GM19043 (cell line): ENCODE data around the gene BORCS5.

ENCODE experiments used
- ATAC-seq: cut with Tn5 transposase; IDR thresholded peaks from one replicate; pipeline ENCODE4 v1.9.1; 2021; ENCODE audit warnings: low read depth; ENCODE audit not compliant: unreplicated experiment

Gene BORCS5

DNA sequence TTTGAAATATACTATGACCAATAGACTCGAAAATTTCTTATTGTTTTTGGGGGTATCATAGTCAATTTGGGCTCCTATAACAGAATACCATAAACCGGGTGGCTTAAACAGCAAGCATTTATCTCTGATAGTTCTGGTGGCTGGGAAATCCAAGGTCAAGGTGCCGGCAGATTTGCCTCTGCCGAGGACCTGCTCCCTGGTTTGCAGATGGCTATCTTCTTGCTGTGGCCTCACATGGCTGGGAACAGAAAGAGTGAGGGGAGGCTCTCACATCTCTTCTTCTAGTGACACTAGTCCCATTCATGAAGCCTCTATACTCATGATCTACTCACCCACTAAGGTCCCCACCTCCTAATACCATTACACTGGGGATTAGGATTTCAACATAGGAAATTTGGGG is 70.7 kb downstream of the BORCS5 start:
- no peak for ATAC-seq

GRCh38 chr12:12428047-12428446 is 71.2 kb downstream of the BORCS5 start:
- no peak for ATAC-seq

- no peak for ATAC-seq
These were observed 72.2 kb downstream of the BORCS5 start for GRCh38 chr12:12428961-12429657.

DNA sequence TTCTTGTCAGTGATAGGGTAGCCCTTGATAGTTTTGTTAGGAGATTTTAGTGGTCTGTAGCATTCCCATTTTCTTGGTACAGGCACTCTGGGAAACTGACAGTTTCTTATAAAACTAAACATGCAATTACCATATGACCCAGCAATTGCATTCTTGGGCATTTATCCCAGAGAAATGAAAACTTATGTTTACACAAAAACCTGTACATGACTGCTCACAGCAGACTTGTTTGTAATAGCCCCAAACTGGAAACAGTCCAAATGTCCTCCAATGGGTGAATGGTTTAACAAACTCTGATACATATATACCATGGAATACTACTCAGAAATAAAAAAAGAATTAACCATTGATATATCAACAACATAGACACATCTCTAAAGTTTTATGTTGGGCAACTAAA is 75.5 kb downstream of the BORCS5 start:
- ATAC-seq: no peak

GRCh38 chr12:12433203-12433731 is 76.4 kb downstream of the BORCS5 start:
- ATAC-seq: no peak

DNA sequence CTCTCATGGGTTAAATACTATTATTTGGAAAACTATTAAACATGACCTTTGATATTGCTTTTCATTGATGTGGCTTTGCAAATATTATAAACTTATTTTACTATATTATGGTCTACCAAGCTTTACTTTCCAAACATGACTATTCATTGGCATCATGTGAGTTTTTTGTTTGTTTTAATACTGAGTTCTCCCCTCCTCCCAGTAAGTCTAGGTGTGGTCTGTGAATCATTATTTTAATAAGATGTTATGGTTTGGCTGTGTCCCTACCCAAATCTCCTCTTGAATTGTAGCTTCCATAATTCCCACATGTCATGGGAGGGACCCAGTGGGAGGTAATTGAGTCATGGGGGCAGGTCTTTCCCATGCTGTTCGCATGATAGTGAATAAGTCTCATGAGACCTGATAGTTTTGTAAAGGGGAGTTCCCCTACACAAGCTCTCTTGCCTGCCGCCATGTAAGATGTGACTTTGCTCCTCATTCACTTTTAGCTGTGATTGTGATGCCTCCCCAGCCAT is 80.0 kb downstream of the BORCS5 start:
- ATAC-seq: no peak

GRCh38 chr12:12439636-12440035 is 82.8 kb downstream of the BORCS5 start:
- no peak for ATAC-seq

DNA sequence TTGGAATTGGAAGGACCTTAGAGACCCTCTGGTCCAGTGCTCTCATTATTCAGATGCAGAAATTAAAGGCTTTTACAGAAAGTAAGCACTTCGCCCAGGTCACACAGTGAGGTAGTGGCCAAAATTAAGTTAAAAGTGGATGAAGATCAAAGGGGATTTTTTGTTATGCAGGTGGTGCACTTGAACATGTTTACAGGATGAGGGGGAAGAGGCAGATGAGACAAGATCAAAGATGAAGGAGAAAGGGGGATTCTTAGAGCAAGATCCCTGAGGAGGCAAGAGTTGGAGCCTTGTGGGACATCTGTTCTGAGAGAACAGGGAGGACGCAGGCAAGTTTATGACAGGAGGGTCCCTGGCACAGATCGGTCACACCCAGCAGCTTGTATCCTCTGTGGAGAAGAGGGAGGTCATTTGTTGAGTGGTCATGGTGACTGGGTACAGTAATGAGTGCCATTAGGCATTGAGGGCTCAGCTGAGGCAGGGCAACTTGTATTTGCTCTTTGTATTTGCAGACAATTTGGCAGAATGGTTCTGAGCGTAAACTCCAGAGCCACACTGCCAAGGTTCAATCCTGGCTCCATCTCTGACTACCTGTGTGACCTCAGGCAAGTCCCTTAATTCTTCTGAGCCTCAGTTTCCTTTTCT is 84.0 kb downstream of the BORCS5 start:
- no peak for ATAC-seq

GRCh38 chr12:12441429-12441807 is 84.5 kb downstream of the BORCS5 start:
- no peak for ATAC-seq

- ATAC-seq: no peak
These were observed 85.1 kb downstream of the BORCS5 start for GRCh38 chr12:12441843-12442461.

- no peak for ATAC-seq
These were observed 85.7 kb downstream of the BORCS5 start for GRCh38 chr12:12442548-12443071.

- ATAC-seq: no peak
These were observed 86.6 kb downstream of the BORCS5 start for GRCh38 chr12:12443431-12443878.

DNA sequence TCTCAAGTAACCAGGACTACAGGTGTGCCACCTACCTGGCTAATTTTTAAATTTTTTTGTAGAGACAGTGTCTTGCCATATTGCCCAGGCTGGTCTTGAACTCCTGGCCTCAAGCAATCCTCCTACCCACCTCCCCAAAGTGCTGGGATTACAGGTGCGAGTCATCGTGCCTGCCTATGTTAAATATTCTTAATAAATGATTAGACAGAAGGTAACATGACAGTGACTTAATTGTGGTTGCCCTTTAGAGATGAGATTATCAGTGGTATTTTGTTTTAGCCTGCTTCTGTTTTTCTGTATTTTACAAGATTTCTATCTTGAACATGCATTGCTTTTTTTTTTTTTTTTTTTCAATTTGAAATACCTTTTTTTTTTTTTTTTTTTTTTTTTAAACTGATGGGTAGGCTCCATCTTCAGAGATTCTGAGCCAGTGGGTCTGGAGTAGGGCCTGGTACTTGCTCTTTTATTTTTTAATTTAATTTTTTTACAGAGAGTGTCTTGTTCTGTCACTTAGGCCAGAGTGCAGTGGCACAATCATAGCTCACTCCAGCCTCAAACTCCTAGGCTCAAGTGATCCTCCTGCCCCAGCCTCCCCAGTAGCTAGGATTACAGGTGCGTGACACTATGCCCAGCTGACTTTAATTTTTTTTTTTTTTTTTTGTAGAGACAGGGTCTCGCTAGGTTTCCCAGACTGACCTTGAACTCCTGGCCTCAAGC is 88.4 kb downstream of the BORCS5 start:
- no peak for ATAC-seq

DNA sequence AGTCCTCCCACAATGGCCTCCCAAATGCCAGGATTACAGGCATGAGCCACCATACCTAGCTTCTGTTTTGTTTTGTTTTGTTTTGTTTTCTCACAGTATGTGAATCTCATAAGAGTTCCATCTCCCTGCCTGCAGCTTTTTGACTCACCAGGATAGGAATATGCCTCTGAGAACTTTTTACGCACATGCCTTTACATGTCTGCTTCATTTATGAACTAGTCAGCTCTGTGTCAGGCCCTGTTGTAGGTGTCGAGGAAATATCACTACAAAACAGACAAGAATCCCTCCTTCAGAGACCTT is 89.0 kb downstream of the BORCS5 start:
- no peak for ATAC-seq

DNA sequence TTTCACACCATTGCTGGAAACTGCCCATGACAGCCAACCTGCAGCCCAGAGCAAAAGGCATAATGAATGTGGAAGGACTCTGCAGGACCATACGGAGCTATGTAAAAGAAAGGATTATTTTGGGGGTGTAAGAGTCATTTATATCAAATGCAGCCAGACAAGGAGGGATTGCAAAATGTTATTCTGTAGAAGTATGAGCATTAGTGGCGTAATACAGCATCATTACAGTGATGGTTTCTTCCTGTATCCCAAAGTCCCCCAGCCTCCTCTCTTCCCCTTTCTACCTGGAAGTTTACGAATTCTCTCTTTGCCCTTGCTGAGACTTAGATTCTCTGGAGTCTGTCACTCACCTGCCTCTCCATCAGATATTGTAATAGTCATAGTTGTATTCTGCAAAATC is 89.9 kb downstream of the BORCS5 start:
- ATAC-seq: no peak

DNA sequence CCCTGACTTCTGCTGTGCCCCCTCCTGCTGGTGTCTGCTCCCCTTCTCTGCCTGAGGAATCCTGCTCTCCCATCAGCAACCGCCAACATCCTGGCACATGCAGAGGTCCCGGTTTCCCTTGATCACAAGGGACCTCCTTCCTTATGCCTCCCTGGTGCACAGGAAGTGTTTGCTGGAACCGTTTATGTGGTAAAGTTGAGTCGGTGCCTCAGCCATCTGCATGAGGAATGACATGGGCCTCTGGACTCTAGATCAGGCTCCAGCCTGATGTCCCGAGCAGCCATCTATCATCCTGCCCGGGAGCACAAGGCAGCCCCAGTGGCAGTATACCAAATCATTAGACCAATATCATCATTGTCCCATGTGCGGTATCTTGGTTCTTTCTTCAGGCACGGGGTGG is 90.4 kb downstream of the BORCS5 start:
- ATAC-seq: no peak

- ATAC-seq: no peak
These were observed 91.0 kb downstream of the BORCS5 start for GRCh38 chr12:12447837-12448236.

DNA sequence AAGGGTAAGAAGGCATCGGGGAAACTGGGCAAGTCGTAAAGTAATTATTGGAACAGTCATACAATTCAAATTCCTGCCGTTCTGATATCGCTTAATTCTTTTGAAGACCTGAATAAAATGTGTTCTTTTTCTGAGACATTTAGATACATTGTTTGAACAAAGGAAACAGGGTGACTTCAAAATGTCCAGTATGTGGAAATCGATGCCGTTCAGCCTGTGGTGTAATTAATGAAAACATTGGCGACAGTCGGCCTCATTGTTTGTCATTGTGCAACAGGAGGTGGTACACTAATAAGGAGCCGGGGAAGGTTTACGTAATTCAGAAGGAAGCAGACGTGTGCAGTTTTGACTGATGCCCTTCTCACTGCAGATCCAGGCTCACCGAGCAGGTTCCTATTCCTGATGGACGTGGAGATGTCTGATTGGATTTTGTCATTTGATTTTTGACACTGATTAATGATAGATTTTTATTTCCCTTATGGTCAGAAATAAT is 92.7 kb downstream of the BORCS5 start:
- ATAC-seq: no peak

GRCh38 chr12:12450043-12450471 is 93.2 kb downstream of the BORCS5 start:
- ATAC-seq: no peak

DNA sequence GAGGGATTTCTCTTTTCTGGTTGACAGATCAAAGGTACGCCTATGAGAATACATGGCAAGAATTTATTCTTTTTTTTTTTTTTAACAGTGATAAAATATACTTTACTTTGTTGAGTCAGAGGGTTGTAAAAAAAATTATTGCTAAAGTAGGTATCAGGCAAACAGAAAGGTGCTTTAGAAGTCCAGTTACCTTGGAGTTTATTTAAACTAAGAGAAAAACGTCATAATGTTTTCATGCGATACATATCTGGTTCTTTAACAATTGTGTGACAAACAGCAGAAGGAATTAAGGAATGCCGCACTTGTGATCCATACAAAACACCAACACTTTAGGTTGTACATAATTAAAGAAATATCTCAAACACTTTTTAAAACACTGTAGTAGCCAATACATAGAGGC is 94.2 kb downstream of the BORCS5 start:
- no peak for ATAC-seq
